Renal cortex interstitium (tissue), 11 donors: Measurements from ENCODE around the gene PHF13. TPM values are rescaled to one million over a fixed set of nuclear protein-coding genes. Genes with fewer than 3 reads are reported as not detected.

Source experiments
- DNase-seq, 11 donors: peaks; one replicate each; pipeline ENCODE4 v3.0.0-alpha.2; 2013; ENCODE audit warnings: low read depth in 9 of 11, low spot score in 4 of 11; ENCODE audit errors: extremely low read depth in 1 of 11
- polyA plus RNA-seq, 3 donors: library from polyadenylated mRNA; unstranded; fragments of 120-200 nt; gene quantifications; one replicate each; pipeline ENCODE4 v1.2.1, GENCODE V29; 2013; ENCODE audit not compliant: insufficient read length in 3 of 3

PHF13 gene
- polyA plus RNA-seq, 3 donors = 25.2 to 27.1 (median 26.9) TPM

- DNase-seq = no peak
These were observed 31.2 kb upstream of the PHF13 start for GRCh38 chr1:6582370-6582769.

- DNase-seq = no peak
These were observed 29.1 kb upstream of the PHF13 start for GRCh38 chr1:6584126-6585080.

GRCh38 chr1:6585081-6585722, 28.3 kb upstream of the PHF13 start:
- no peak for DNase-seq

GRCh38 chr1:6585841-6586240, 27.7 kb upstream of the PHF13 start:
- DNase-seq = no peak

- no peak for DNase-seq
These were observed 27.1 kb upstream of the PHF13 start for GRCh38 chr1:6586404-6586816.

- DNase-seq = no peak
These were observed 26.1 kb upstream of the PHF13 start for GRCh38 chr1:6587261-6588005.

GRCh38 chr1:6588128-6588892, 25.2 kb upstream of the PHF13 start:
- DNase-seq = no peak

- DNase-seq = no peak
These were observed 24.5 kb upstream of the PHF13 start for GRCh38 chr1:6588893-6589520.

GRCh38 chr1:6590046-6590445, 23.5 kb upstream of the PHF13 start:
- no peak for DNase-seq

- DNase-seq = no peak
These were observed 22.3 kb upstream of the PHF13 start for GRCh38 chr1:6591222-6591621.

- no peak for DNase-seq
These were observed 21.9 kb upstream of the PHF13 start for GRCh38 chr1:6591644-6592043.

GRCh38 chr1:6592441-6592840, 21.1 kb upstream of the PHF13 start:
- no peak for DNase-seq

GRCh38 chr1:6592865-6593593, 20.5 kb upstream of the PHF13 start:
- no peak for DNase-seq

- no peak for DNase-seq
These were observed 19.7 kb upstream of the PHF13 start for GRCh38 chr1:6593810-6594209.

GRCh38 chr1:6594977-6595740, 18.4 kb upstream of the PHF13 start:
- no peak for DNase-seq

GRCh38 chr1:6596351-6596750, 17.2 kb upstream of the PHF13 start:
- no peak for DNase-seq
